K562 (cell line): ENCODE measurements around the gene FKRP. TPM values are rescaled to one million over a fixed set of nuclear protein-coding genes. Genes with fewer than 3 reads are reported as not detected.

ENCODE experiments used
- ATAC-seq: fragments of 200-7000 bp; cut with Tn5 transposase; 3 replicates; pipeline ENCODE4 v1.9.1; 2020; ENCODE audit warnings: moderate library complexity
- BruUV-seq: library from RNA; stranded (reverse); fragments of 400-500 nt; replicated peaks from 2 replicates; lab custom pipeline; 2021; lab: Mats Ljungman, UMichigan
- CTCF ChIA-PET: fragments of 300-600 bp; formaldehyde crosslinking; extraction: SDS; loops from one replicate; lab custom pipeline; 2021; ENCODE audit warnings: low intra/inter-chr PET ratio; lab: Yijun Ruan, JAX
- POLR2A ChIA-PET: fragments of 300-600, 350-650 bp; sonication (Branson Sonifier 250); formaldehyde crosslinking; extraction: SDS; loops from one replicate; lab custom pipeline; 2021; ENCODE audit warnings: antibody characterized with exemption, inconsistent platforms; lab: Yijun Ruan, JAX
- DNase-seq, 4 experiments: peaks; one replicate each; pipeline versions ENCODE4 v3.0.0 to v3.0.0-alpha.2; 2011 to 2018; ENCODE audit warnings: low spot score in 3 of 4, mixed read lengths in 3 of 4; ENCODE audit errors: extremely low read depth in 1 of 4
- FAIRE-seq: peaks from 2 replicates; lab custom pipeline; 2011; peaks lifted over from hg19 to GRCh38; lab: Jason Lieb, UNC
- H2AFZ ChIP-seq: 2 replicates; pipeline ENCODE4 v1.6.0; 2011; ENCODE audit warnings: low read depth, low read length, control low read depth, inconsistent platforms
- H3K27ac ChIP-seq: fragments of 200-600 bp; 3 replicates; pipeline ENCODE4 v1.8.0; 2011; ENCODE audit warnings: low read depth, mild to moderate bottlenecking, control low read depth, inconsistent platforms, low read length, moderate library complexity, mixed read lengths; ENCODE audit errors: extremely low read depth
- H3K27me3 ChIP-seq, 2 experiments: fragments of 300-600 bp in 1 of 2; 2 replicates in 1 of 2; 3 replicates in 1 of 2; pipeline versions ENCODE4 v1.6.0 to v1.8.0; 2011; ENCODE audit warnings: inconsistent platforms in 2 of 2, low read length in 2 of 2, mild to moderate bottlenecking in 1 of 2, mixed read lengths in 1 of 2, moderate library complexity in 1 of 2; ENCODE audit not compliant: control insufficient read depth in 2 of 2, insufficient read depth in 2 of 2
- H3K36me3 ChIP-seq: fragments of 300-600 bp; 3 replicates; pipeline ENCODE4 v1.8.0; 2011; ENCODE audit warnings: mild to moderate bottlenecking, low read length, inconsistent platforms; ENCODE audit not compliant: control insufficient read depth, insufficient read depth
- H3K4me1 ChIP-seq, 2 experiments: fragments of 200-600 bp in 1 of 2; replicated peaks in 1 of 2; 2 replicates in 1 of 2; 3 replicates in 1 of 2; pipeline versions ENCODE4 v1.5.1 to v1.8.0; 2011; ENCODE audit warnings: inconsistent platforms in 2 of 2, low read length in 2 of 2, mild to moderate bottlenecking in 1 of 2, mixed read lengths in 1 of 2, moderate library complexity in 1 of 2; ENCODE audit not compliant: control insufficient read depth in 2 of 2, insufficient read depth in 2 of 2
- H3K4me2 ChIP-seq: 2 replicates; pipeline ENCODE4 v1.6.1; 2011; ENCODE audit warnings: low read length, control low read depth, inconsistent platforms, mixed read lengths; ENCODE audit not compliant: insufficient read depth
- H3K4me3 ChIP-seq: fragments of 200-600 bp; sonication (generic), shearing (Covaris generic); 2 replicates; pipeline ENCODE4 v1.5.1; 2016; ENCODE audit warnings: control low read depth, inconsistent platforms
- H3K79me2 ChIP-seq: fragments of 200-600 bp; 3 replicates; pipeline ENCODE4 v1.8.0; 2011; ENCODE audit warnings: low read length, inconsistent platforms; ENCODE audit not compliant: control insufficient read depth, insufficient read depth
- H3K9ac ChIP-seq, 2 experiments: 2 replicates each; pipeline versions ENCODE4 v1.6.0 to v1.6.1; 2011; ENCODE audit warnings: low read depth in 2 of 2, low read length in 2 of 2, control low read depth in 1 of 2, inconsistent platforms in 1 of 2, mild to moderate bottlenecking in 1 of 2, mixed read lengths in 1 of 2; ENCODE audit not compliant: insufficient read depth in 1 of 2
- H3K9me1 ChIP-seq: one replicate; pipeline ENCODE4 v1.6.0; 2011; ENCODE audit warnings: inconsistent platforms, mild to moderate bottlenecking, low read length, moderate library complexity; ENCODE audit not compliant: control insufficient read depth, insufficient read depth
- H3K9me3 ChIP-seq: replicated peaks from 2 replicates; pipeline ENCODE4 v1.5.1; 2011; ENCODE audit warnings: low read depth, low read length, inconsistent platforms; ENCODE audit not compliant: control insufficient read depth, insufficient read depth
- H4K20me1 ChIP-seq: replicated peaks from 2 replicates; pipeline ENCODE4 v1.6.1; 2011; ENCODE audit warnings: low read length, inconsistent platforms, mixed read lengths; ENCODE audit not compliant: control insufficient read depth, insufficient read depth
- CBX1 ChIP-seq: sonication (generic); IDR thresholded peaks from 2 replicates; pipeline ENCODE4 v1.6.1; 2016; ENCODE audit warnings: antibody characterized with exemption, low read depth, mild to moderate bottlenecking
- E2F8 ChIP-seq: fragments of 450-650 bp; IDR thresholded peaks from 2 replicates; pipeline ENCODE4 v1.7.1; 2018; ENCODE audit warnings: mild to moderate bottlenecking, low read depth; ENCODE audit not compliant: partially characterized antibody
- FOXA1 ChIP-seq: fragments of 450-650 bp; IDR thresholded peaks from 2 replicates; pipeline ENCODE4 v1.6.1; 2016; ENCODE audit warnings: mild to moderate bottlenecking, borderline replicate concordance
- KLF13 ChIP-seq: fragments of 450-650 bp; IDR thresholded peaks from 2 replicates; pipeline ENCODE4 v1.6.1; 2016; ENCODE audit warnings: missing genetic modification characterization, low read depth, mild to moderate bottlenecking, missing compliant biosample characterization, moderate library complexity, borderline replicate concordance
- PTTG1 ChIP-seq: fragments of 450-650 bp; IDR thresholded peaks from 2 replicates; pipeline ENCODE4 v1.6.1; 2016; ENCODE audit warnings: low read depth, mild to moderate bottlenecking, missing genetic modification characterization, missing compliant biosample characterization
- RNF2 ChIP-seq: sonication (generic); IDR thresholded peaks from 2 replicates; pipeline ENCODE4 v1.6.1; 2016
- SAFB2 ChIP-seq: fragments of 200-400 bp; formaldehyde crosslinking; IDR thresholded peaks from 2 replicates; pipeline ENCODE4 v1.6.1; 2018; ENCODE audit warnings: borderline replicate concordance, low read length, low read depth, moderate library complexity; ENCODE audit not compliant: severe bottlenecking
- ZBTB11 ChIP-seq, 3 experiments: fragments of 200-800 bp in 1 of 3; fragments of 250-450 bp in 1 of 3; fragments of 450-650 bp in 1 of 3; sonication (Bioruptor Pico) in 1 of 3; sonication (Bioruptor generic) in 1 of 3; formaldehyde crosslinking in 1 of 3; IDR thresholded peaks; 2 replicates each; pipeline versions ENCODE4 v1.6.1 to v1.8.0; 2016 to 2022; ENCODE audit warnings: mild to moderate bottlenecking in 2 of 3, missing genetic modification characterization in 2 of 3, missing compliant biosample characterization in 1 of 3, moderate library complexity in 1 of 3
- ZFPM2 ChIP-seq: fragments of 250-450 bp; sonication (Bioruptor Pico); IDR thresholded peaks from 2 replicates; pipeline ENCODE4 v1.5.1; 2022; ENCODE audit warnings: mild to moderate bottlenecking
- ZNF253 ChIP-seq: fragments of 250-450 bp; sonication (Bioruptor Pico); conservative IDR thresholded peaks from 2 replicates; pipeline ENCODE4 v1.6.1; 2021; ENCODE audit warnings: mild to moderate bottlenecking
- ZNF395 ChIP-seq: fragments of 200-800 bp; sonication (Bioruptor generic); IDR thresholded peaks from 2 replicates; pipeline ENCODE4 v1.6.1; 2017; ENCODE audit warnings: missing genetic modification characterization, missing compliant biosample characterization
- ZNF764 ChIP-seq: fragments of 250-450 bp; sonication (Bioruptor Pico); IDR thresholded peaks from 2 replicates; pipeline ENCODE4 v1.4.0; 2020; ENCODE audit warnings: low read depth, mild to moderate bottlenecking, moderate library complexity
- WGBS: fragments of 100-300 bp; shearing (Covaris generic); methylation state at CpG from one replicate; pipeline ENCODE4 v1.1.6; 2016; ENCODE audit warnings: low coverage, mixed read lengths; ENCODE audit not compliant: insufficient coverage; ENCODE audit errors: missing lambda C conversion rate; 5-methylcytosine and 5-hydroxymethylcytosine counted together
- in situ Hi-C: fragments of 300-500 bp; cut with MboI; formaldehyde crosslinking; loops from 4 replicates; pipeline ENCODE4 v1.15.0; 2018; ENCODE audit warnings: inconsistent platforms, mixed read lengths
- intact Hi-C: fragments of 100-400 bp; cut with micrococcal nuclease; formaldehyde crosslinking; loops from 2 replicates; pipeline ENCODE4 v1.14.2; 2022
- polyA plus RNA-seq, 8 experiments: library from polyadenylated mRNA; depleted of rRNA in 4 of 8; stranded (reverse) in 5 of 8; unstranded in 3 of 8; fragments of >200 nt; fragmentation: Nextera tagmentation in 2 of 8; fragmentation: Illumina TruSeq in 1 of 8; extraction: Ambion mirVana in 2 of 8; extraction: Trizol in 1 of 8; gene quantifications; 2 replicates each; pipeline versions ENCODE4 v1.2.1 to v1.2.3, GENCODE V29; 2011 to 2014; ENCODE audit warnings: inconsistent platforms in 1 of 8, missing spikeins in 1 of 8
- total RNA-seq, 7 experiments: library from RNA; depleted of rRNA in 6 of 7; stranded (reverse); fragments of >200 nt in 6 of 7; fragmentation: Illumina TruSeq in 2 of 7; extraction: Trizol in 2 of 7; gene quantifications; 2 replicates each; pipeline versions ENCODE4 v1.2.1 to v1.2.3, GENCODE V29; 2011 to 2021; ENCODE audit warnings: low replicate concordance in 1 of 7

The FKRP gene
- total and polyA plus RNA-seq, 9 of the 15 experiments (the other 6 are each of a cell fraction or from before 2014, with no cell fraction given), result 0.68 to 16.1 (median 6.5) TPM

DNA sequence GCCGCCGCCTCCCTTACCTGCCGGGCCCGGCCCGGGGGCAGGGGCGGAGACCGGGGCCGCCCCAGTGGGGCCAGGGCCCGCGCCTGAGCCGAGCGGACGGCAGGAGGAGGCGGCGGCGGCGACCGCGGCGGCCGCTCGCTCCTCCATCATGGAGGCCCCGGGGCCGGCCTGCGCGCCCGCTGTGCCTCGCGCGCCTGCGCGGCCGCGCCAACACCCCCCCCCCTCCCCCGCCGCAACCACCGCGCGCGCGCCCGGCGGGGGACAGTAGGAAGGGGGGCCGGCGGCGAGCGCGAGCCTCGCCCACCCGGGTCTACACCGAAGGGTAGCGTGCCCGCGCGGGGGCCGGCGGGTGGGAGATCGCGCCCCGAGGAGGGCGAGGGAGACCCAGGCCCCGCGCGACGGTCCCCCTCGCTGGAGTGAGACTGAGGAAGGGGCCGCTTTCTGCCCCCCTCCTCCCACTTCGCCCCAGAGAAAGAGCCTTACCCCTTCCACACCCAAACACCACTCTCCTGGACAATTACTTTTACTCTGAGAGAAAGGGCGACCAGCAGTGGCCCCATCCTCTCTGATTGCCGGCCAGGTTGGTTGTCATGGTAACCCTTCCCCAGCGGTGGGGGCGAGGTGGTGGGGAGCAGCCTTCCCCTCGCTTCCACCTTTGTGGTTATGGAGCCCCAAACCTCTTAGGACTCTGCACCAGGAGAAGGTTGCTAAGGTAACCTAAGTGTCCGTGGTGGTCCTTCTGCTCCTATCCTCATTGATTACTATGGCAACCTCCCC is 612 bp downstream of the FKRP start, which contains the start of gene STRN4:
Gene STRN4 (minus strand): TSS at position 170 of the 777 bp plus-strand sequence. CDS start 20 bp downstream, at position 150.
- ChIA-PET CTCF (interaction anchor here (0.8 kb wide), 1 partner anchor 218 kb away, joined by 3 read pairs; no protein-coding TSS in a partner anchor), POLR2A (interaction anchor here (0.6 kb wide), 1 partner anchor 114 kb away, joined by 4 read pairs; no protein-coding TSS in a partner anchor)
- Histone ChIP-seq H3K79me2 (peaks cover 54% of the 10 kb centered on the region), H3K36me3 (peaks cover 28% of the 10 kb centered on the region; the same call in 1 of the 3 replicates), H3K4me2 (peak within 1 kb of the TSS; percentile 94), H3K4me1 (peaks cover 18 to 34% of the 10 kb centered on the region in 2 experiments; a peak in 4 of 5 replicates), H3K9me3 (no peaks in the 10 kb centered on the region), H3K4me3 (peak within 1 kb of the TSS; percentile 98), H4K20me1 (peaks cover 22% of the 10 kb centered on the region), H3K27ac (peak within 1 kb of the TSS; percentile 88), H3K9me1 (peaks cover 2% of the 10 kb centered on the region), H3K27me3 (no peaks in the 10 kb centered on the region), H3K9ac (peak within 1 kb of the TSS; percentile 91 to 99), H2AFZ (peak within 1 kb of the TSS; percentile 74)
- in situ Hi-C loops, result no loop called here
- FAIRE-seq, result no peak
- DNase-seq, result peak; percentile 72 to 94 (median 92)
- ATAC-seq, result peak; percentile 54
- BruUV-seq, result no TSS peak
- intact Hi-C loops, result loop anchor here (2.0 kb wide), 1 partner anchor 42 kb away; no protein-coding TSS in a partner anchor
- 6% methylated on average over 14 of the region's 74 CpGs for WGBS
- TF ChIP-seq ZFPM2 (CRISPR knock-in tag) (no peak), E2F8 (no peak), KLF13 (tag) (no peak), ZNF253 (CRISPR knock-in tag) (no peak), PTTG1 (tag) (no peak), ZNF395 (0 out of 2 replicates have a peak, but pooled peaks have one; percentile 37), CBX1 (no peak), ZNF764 (CRISPR knock-in tag) (no peak), FOXA1 (no peak), RNF2 (no peak), SAFB2 (no peak), ZBTB11 (CRISPR knock-in tag; IDR thresholded peaks at IDR 0.05) (peak in 1 of 3 experiments; percentile 66; a peak in 1 of 6 replicates)
